Measurements from ENCODE around the gene GLTP.
"Not testable (repeated sequence)": the region's sequence is repeated elsewhere in the genome, so short reads cannot be mapped to it uniquely, and the experiment has no call there.

GLTP gene

DNA sequence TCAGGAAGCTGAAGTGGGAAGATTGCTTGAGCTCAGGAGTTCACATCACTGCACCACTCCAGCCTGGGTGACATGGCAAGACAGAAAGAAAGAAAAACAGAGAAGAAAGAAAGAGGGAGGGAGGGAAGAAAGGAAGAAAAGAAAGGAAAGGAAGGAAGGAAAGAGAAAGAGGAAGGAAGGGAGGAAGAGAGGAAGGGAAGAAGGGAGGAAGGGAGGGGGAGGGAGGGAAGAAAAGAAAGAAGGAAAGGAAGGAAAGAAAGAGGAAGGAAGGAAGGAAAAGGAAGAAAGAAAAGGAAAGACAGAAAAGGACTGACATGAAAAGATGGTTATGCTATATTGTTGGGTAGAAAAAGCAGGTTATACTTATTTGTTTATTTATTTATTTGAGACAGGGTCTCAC lies 3.9 kb downstream of the GLTP start:
- H3K27ac Mint-ChIP-seq, result peak overlapping the region; percentile 52
- H3K4me3 Mint-ChIP-seq, result no peak overlapping the region
- peaks cover 20% of the 10 kb centered on the region for H3K36me3 Mint-ChIP-seq
- no peak for ATAC-seq
- H3K9me3 Mint-ChIP-seq, result no peaks in the 10 kb centered on the region
- no peak for DNase-seq (ENCODE audit: low spot score in 2 of 2)
- H3K4me1 Mint-ChIP-seq, result peaks cover 58% of the 10 kb centered on the region

DNA sequence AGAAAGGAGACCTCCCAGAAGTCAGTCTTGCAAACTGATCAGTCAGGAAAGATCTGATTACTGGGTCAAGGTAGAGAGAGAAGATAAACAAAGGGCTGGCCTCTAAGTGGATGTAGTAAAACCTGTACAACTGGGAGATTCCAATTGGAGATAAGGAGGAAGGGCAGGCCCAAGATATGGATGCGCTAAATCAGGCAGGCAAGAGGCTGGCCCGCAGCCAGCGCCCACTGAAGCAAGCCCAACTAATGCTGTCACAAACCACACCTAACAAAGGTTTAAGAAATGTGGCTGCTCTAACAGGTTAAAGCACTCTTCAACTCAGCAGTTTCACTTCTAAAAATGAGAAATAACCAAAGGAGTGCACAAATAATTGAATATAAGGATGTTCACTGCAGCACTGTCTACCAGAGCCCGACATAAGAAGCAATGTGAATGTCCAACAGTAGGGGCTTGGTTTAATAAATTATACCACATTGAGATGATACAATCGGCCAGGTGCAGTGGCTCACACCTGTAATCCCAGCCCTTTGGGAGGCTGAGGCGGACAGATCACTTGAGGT lies 4.7 kb downstream of the GLTP start:
- Mint-ChIP-seq H3K9me3 (no peaks in the 10 kb centered on the region), H3K4me1 (peaks cover 55% of the 10 kb centered on the region), H3K27ac (peak overlapping the region; percentile 52), H3K36me3 (peaks cover 20% of the 10 kb centered on the region), H3K4me3 (no peak overlapping the region)
- DNase-seq (ENCODE audit: low spot score in 2 of 2) (no peak), ATAC-seq (no peak)

DNA sequence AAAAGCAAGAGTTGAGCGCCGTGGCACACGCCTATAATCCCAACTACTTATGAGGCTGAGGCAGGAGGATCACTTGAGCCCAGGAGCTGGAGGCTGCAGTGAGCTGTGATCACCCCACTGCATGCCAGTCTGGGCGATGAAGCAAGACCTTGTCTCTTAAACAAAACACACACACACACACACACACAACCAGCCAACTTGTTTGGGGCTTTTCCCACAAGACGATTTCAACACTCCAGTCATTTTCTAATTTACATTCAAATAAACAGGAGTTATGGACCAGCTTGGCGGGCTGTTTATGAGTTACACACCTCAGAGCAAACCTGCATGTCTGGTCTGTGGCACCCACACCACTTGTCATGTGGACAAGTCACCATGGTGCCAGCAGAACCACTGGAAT lies 6.7 kb downstream of the GLTP start:
- peaks cover 46% of the 10 kb centered on the region for H3K4me1 Mint-ChIP-seq
- no peak overlapping the region for H3K4me3 Mint-ChIP-seq
- DNase-seq (ENCODE audit: low spot score in 2 of 2), result no peak

DNA sequence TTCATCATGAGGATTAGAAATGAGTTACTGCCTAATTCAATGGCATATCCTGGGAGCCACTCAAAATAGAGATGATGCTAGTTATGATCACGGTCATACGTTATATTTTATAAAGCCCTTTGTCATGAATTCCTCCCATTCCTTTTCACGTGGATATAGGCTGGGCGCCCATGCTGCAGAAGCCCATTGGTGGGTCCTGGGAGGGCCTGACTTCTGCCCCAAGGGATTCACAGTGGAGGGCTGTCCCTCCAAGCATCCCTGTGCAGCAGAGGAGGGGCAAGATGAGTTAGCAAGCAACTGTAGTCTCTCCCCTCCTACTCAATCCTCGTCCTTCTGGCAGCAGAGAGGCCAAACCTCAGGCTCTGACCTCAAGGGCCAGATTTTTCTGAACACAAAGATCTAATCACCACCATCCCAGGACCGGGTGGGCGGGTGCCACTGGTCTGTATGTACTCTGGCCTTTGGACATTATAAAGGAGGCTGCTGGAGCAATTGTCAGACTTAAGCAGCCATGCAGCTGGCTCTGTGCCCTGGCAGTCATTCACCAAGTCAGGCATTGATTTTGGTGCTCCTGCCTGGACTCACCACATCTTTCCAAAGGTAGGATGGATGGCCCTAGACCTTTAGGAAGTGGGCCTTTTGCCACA lies 8.6 kb downstream of the GLTP start:
- ATAC-seq, result no peak
- Mint-ChIP-seq H3K27ac (no peak overlapping the region), H3K4me3 (no peak overlapping the region), H3K4me1 (peaks cover 43% of the 10 kb centered on the region), H3K36me3 (peaks cover 8% of the 10 kb centered on the region), H3K9me3 (no peaks in the 10 kb centered on the region)
- no peak for DNase-seq (ENCODE audit: low spot score in 2 of 2)

More for the DNA sequence above, 6.7 kb downstream of the GLTP start:
- Mint-ChIP-seq H3K9me3 (no peaks in the 10 kb centered on the region), H3K36me3 (peaks cover 13% of the 10 kb centered on the region), H3K27ac (no peak overlapping the region)
- ATAC-seq, result no peak

DNA sequence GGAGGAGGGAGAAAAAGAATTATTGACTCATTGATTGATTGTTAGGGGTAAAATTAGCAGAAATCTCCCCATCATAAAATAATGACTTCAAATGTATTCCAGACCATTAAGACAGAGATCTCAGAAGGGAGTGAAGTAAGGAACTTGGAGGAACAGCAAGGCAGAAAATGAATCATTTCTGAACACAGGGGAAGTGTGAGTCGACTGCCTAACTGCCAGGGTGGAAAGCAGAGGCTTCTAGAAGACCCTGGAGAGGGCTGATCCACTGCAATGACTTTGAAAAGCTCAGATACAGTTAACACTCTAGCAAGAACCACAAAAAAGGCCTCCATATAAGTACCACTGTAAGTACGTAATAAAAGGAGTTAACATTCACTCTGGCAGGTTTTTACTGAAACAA lies 9.7 kb downstream of the GLTP start:
- ATAC-seq (peak; percentile 50), DNase-seq (ENCODE audit: low spot score in 2 of 2) (no peak)
- Mint-ChIP-seq H3K9me3 (no peaks in the 10 kb centered on the region), H3K4me1 (peaks cover 33% of the 10 kb centered on the region), H3K4me3 (no peak overlapping the region), H3K27ac (peak overlapping the region; percentile 58), H3K36me3 (peaks cover 8% of the 10 kb centered on the region)

DNA sequence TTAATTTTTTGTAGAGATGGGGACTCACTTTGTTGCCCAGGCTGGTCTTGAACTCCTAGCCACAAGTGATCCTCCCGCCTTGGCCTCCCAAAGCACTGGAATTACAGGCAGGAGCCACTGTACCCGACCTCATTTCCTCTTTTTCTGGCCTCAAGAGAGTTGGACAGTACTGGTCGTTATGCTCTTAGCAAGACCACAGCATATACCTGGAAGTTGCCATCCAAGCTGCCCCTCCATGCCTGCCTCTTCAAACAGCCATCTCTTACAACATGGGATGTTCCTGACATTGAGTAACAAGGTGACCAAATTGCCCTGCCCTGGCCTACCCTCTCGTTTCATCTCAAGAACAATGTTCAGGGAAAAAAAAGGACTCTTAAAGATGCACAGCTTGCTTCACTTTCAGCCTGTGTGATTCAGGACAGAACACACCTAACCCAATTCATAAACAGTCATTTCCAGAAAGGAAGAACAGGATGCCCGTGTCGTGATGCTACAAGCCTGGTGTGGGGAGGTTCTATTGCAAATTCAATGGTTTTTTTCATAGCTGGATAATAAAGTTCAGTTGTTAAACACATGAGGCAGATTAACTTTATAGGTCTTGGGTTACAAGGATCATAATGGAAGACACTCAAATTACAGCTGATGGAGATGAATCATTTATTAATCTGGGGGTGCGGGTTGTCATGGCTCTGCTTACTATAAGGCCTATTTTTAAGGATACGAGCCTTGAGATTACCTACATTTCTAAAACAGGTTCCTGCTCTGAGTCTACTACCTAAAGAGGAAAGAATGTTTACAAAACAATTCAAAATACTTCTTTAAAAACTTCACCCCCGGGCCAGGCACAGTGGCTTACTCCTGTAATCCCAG lies 11.9 kb downstream of the GLTP start:
- Mint-ChIP-seq H3K4me1 (peaks cover 39% of the 10 kb centered on the region), H3K4me3 (no peak overlapping the region)
- DNase-seq (ENCODE audit: low spot score in 2 of 2), result no peak

DNA sequence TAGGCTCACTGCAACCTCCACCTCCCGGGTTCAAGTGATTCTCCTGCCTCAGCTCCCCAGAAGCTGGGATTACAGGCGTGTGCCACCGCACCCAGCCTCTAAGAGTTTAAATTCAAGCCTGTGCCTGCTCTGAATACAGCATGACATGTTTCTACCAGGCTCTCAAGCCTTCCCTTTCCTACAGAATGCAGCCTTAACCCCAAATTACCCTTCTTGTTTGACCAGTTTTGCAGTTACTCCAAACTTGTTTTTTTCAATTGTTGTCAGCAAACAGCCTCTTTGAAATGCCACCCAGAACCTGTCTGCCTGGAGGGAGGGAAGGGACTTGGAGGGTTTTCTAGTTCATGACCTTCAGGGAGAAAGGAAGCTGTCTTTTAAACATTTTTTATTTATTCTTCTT lies 15.4 kb downstream of the GLTP start:
- Mint-ChIP-seq H3K27ac (peak overlapping the region; percentile 78), H3K36me3 (no peaks in the 10 kb centered on the region), H3K4me3 (no peak overlapping the region), H3K4me1 (peaks cover 39% of the 10 kb centered on the region), H3K9me3 (no peaks in the 10 kb centered on the region)
- ATAC-seq (no peak), DNase-seq (ENCODE audit: low spot score in 2 of 2) (no peak)

More for the DNA sequence above, 11.9 kb downstream of the GLTP start:
- no peaks in the 10 kb centered on the region for H3K9me3 Mint-ChIP-seq
- peak overlapping the region; percentile 40 for H3K27ac Mint-ChIP-seq
- peak; percentile 87 for ATAC-seq
- H3K36me3 Mint-ChIP-seq, result peaks cover 8% of the 10 kb centered on the region

DNA sequence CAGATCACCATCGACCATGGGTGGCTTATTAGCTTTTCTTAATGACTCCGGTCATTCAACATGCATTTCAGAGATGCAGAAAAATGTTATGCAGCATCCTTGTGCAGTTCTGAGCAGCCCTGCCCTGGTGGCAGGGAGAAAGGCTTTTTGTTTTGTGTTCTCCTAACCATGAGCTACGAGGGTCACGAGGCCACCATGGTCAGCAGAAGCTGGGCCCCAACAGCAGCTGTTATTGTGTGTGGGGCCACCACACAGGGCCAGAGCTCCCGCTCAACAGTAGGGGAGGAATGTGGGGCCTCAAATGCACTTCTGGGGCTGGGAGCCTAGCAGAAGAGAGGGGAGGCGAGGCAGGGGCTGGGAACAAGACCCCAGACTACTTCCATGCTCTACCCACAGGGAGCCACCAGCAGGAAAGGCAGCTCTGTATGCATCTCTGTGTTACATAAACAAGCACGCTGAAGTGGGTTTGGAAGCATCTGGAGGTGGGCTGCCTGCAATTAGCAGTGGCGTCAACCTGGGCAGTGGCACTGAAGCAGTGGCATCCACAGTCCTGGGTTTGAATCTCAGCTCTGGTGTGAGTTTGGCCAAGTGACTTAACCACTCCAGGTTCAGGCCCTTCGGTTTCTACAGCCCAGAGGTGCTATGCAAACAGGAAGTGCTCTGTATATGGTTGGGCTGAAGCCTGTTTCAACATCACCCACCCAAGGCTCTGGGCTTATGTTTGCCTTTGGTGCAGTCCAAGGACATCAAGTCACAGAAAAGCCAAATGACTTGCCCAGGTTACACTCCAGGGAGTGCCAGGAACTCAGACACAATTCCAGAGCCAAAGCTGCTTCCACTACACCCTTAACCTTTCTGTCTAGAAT lies 16.3 kb downstream of the GLTP start:
- Mint-ChIP-seq H3K27ac (peak overlapping the region; percentile 78), H3K9me3 (no peaks in the 10 kb centered on the region), H3K36me3 (no peaks in the 10 kb centered on the region), H3K4me3 (no peak overlapping the region), H3K4me1 (peaks cover 39% of the 10 kb centered on the region)
- ATAC-seq, result peak; percentile 77
- DNase-seq (ENCODE audit: low spot score in 2 of 2), result no peak

DNA sequence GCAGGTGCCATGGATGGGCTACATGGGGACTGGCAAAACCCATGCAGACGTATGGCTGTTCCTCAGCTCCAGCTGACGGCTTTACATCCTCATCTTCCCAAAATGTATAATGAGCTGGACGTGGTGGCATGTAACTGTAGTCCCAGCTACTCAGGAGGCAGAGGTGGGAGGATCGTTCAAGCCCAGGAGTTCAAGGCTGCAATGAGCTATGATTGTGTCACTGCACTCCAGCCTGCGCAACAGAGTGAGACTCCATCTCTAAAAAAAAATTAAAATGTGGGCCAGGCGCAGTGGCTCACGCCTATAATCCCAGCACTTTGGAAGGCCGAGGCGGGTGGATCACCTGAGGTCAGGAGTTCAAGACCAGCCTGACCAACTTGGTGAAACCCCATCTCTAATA lies 17.9 kb downstream of the GLTP start:
- H3K27ac Mint-ChIP-seq; H3K36me3 Mint-ChIP-seq; H3K9me3 Mint-ChIP-seq; H3K4me3 Mint-ChIP-seq; DNase-seq (ENCODE audit: low spot score in 2 of 2); ATAC-seq: not testable (repeated sequence)
- H3K4me1 Mint-ChIP-seq, result peaks cover 41% of the 10 kb centered on the region

DNA sequence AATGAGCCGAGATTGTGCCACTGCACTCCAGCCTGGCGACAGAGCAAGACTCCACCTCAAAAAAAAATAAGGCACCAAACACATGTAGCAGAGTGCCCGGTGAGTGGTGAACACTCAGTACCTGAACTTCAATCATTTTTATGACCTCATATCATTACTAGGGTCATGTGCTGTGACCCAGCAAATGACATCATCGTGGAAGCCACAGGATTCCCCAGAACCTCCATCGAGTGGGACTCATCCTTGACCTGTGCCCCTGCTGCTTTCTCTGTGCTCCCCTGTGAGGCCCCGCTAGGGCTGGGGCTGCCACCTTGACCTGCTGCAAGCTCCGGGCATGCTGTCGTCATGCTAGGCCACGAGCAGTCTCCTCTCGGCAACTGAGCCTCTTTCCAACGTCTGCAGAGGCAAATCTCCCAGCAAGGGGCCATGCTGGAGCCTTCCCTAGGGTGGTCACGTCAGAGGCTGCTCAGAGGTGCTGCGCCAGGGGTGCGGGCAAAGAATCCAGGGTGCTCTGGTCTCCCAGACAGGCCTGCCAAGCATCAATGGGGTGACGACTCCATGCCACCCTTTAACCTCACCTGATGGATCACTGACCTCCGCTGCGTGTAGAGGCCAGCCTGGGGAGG lies 18.5 kb downstream of the GLTP start:
- no peak for DNase-seq (ENCODE audit: low spot score in 2 of 2)
- no peak for ATAC-seq
- Mint-ChIP-seq H3K9me3 (no peaks in the 10 kb centered on the region), H3K36me3 (no peaks in the 10 kb centered on the region), H3K4me3 (no peak overlapping the region), H3K4me1 (peaks cover 41% of the 10 kb centered on the region), H3K27ac (peak overlapping the region; percentile 67)

DNA sequence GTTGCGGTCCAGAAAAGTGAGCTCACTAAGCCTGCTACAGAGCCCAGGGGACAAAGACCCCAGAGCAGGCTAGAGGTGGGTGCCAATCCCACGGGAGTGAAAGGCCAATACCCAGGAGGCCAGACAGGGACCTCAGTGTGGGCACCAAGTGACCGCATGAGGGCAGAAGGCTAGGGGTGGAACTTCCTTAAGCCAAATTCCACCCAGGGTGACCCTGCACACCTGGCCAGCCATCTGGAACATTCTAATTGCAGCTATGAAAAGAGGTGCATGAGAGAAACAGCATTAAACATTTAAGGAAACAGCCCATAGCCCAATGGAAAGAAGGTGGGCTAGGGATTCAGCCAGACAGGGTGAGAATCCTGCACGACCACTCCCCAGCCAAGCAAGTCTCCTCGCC lies 19.4 kb downstream of the GLTP start:
- no peak overlapping the region for H3K27ac Mint-ChIP-seq
- H3K9me3 Mint-ChIP-seq, result no peaks in the 10 kb centered on the region
- DNase-seq (ENCODE audit: low spot score in 2 of 2) (no peak), ATAC-seq (no peak)
- H3K4me1 Mint-ChIP-seq, result peaks cover 41% of the 10 kb centered on the region
- H3K4me3 Mint-ChIP-seq, result no peak overlapping the region
- H3K36me3 Mint-ChIP-seq, result peaks cover 4% of the 10 kb centered on the region

DNA sequence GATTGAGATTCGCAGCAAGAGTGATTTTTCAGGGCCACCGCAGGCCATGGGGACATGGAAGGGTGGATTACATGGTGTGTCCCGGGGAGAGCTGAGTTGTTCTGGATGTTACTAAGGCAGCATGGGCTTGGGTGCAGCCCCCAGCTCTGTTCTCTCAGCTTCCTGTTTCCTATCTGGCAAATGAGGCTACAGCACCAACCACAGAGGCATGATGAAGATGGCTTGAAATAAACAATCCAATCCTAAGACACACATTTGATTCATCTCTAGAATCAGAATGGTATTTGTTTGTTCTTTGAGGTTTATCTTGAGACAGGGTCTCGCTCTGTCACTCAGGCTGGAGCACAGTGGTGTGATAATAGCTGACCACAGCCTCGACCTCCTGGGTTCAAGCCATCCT lies 21.6 kb downstream of the GLTP start:
- H3K4me1 Mint-ChIP-seq, result peaks cover 26% of the 10 kb centered on the region
- peak overlapping the region; percentile 86 for H3K27ac Mint-ChIP-seq
- DNase-seq (ENCODE audit: low spot score in 2 of 2) (no peak), ATAC-seq (peak; percentile 49)
- H3K36me3 Mint-ChIP-seq, result peaks cover 18% of the 10 kb centered on the region
- H3K4me3 Mint-ChIP-seq, result no peak overlapping the region
- no peaks in the 10 kb centered on the region for H3K9me3 Mint-ChIP-seq

DNA sequence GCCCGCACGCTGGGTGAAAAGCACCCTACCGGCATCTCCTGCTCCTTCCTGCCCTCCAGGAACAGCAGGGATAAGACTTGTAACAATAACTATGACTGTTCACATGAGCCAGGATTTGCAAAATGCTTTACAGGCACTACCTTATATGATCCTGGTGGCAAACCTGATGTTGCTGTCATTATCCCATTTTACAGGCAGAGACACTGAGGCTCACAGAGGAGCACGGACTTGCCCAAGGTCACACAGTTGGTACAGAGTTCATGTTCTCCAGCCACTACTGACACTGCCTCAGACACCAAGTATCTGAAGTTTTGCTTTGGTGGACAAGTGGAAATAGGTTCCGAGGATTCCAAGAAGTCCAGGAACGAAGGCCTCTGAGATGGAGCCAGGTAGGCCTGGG lies 22.6 kb downstream of the GLTP start:
- Mint-ChIP-seq H3K4me3 (no peak overlapping the region), H3K4me1 (peaks cover 19% of the 10 kb centered on the region), H3K36me3 (peaks cover 18% of the 10 kb centered on the region), H3K27ac (peak overlapping the region; percentile 86), H3K9me3 (no peaks in the 10 kb centered on the region)
- DNase-seq (ENCODE audit: low spot score in 2 of 2) (no peak), ATAC-seq (no peak)

DNA sequence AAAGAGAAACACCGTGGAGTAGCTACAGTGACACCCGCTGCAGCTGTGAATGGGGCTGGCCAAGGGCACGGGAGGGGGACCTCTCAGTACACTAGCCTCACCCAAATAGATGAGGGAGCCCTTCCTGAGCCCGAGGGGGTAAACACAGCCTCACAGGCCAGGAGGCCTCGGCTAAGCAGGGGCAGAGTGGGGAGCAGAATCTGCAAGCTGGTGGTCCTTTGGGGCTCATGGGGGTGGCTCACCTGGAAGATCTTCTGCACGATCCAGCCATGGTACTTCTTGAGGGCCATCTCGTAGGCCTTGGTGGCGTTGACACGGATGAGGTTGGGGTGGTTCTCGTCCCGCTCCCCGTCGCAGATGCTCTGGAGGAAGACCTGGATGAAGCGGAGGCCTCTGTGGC lies 25.0 kb downstream of the GLTP start:
- no peak overlapping the region for H3K27ac Mint-ChIP-seq
- peaks cover 10% of the 10 kb centered on the region for H3K4me1 Mint-ChIP-seq
- no peaks in the 10 kb centered on the region for H3K9me3 Mint-ChIP-seq
- ATAC-seq (no peak), DNase-seq (ENCODE audit: low spot score in 2 of 2) (no peak)
- H3K36me3 Mint-ChIP-seq, result peaks cover 38% of the 10 kb centered on the region
- no peak overlapping the region for H3K4me3 Mint-ChIP-seq

DNA sequence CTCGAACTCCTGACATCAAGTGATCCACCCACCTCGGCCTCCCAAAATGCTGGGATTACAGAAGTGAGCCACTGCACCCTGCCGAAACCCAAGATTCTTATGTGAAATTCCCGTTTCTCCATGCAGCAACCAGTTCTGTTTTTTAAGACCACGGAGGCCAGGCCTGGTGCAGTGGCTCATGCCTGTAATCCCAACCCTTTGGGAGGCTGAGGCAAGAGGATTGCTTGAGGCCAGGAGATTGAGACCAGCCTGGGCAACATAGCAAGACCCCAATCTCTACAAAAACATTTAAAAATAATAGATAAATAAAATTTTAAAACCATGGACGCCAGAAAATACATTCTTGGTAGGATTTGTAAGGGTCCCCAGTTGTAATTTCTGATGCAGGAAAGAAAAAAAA lies 29.8 kb downstream of the GLTP start:
- DNase-seq (ENCODE audit: low spot score in 2 of 2); H3K27ac Mint-ChIP-seq; H3K9me3 Mint-ChIP-seq; H3K4me3 Mint-ChIP-seq; ATAC-seq; H3K4me1 Mint-ChIP-seq: not testable (repeated sequence)
- peaks cover 31% of the 10 kb centered on the region for H3K36me3 Mint-ChIP-seq

Data from stimulated activated effector memory CD8-positive, alpha-beta T cell treated with anti-CD3 and anti-CD28 coated beads, Interleukin-12 subunit alpha, Interleukin-12 subunit beta, amount 100 ng/mL, for 72 hours (primary cell).